ENCODE measurements around the gene PTPRF.

DNA sequence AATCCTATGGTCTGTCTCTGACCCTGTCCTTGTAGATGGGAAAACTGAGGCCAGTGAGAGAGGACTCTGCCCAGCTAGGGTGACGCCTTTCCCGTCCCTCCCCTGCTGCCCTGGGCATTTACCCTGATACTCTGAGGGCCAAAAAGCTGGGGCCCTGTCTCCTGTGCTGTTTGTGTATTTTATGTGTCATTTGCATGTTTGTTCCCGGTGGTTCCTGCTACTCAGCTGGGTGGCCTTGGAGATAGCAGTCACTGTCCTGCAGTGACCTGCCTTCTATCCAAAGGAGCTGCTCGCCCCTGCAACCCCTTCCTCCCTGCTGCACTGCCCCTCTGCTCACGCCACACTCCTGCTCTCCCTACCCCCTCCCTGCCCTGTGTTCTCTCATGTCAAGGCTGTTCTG is 78.1 kb downstream of the PTPRF start:
- TF ChIP-seq, protein P1, sequence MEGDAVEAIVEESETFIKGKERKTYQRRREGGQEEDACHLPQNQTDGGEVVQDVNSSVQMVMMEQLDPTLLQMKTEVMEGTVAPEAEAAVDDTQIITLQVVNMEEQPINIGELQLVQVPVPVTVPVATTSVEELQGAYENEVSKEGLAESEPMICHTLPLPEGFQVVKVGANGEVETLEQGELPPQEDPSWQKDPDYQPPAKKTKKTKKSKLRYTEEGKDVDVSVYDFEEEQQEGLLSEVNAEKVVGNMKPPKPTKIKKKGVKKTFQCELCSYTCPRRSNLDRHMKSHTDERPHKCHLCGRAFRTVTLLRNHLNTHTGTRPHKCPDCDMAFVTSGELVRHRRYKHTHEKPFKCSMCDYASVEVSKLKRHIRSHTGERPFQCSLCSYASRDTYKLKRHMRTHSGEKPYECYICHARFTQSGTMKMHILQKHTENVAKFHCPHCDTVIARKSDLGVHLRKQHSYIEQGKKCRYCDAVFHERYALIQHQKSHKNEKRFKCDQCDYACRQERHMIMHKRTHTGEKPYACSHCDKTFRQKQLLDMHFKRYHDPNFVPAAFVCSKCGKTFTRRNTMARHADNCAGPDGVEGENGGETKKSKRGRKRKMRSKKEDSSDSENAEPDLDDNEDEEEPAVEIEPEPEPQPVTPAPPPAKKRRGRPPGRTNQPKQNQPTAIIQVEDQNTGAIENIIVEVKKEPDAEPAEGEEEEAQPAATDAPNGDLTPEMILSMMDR (IDR thresholded peaks at IDR 0.05): no peak
- TF ChIP-seq ZFX (IDR thresholded peaks at IDR 0.05; ENCODE audit: borderline replicate concordance): no peak

Data from 22Rv1 (cell line).